Neural cell (in vitro differentiated cells): ENCODE measurements around the gene PCDHAC1.

Experiments
- CTCF ChIP-seq: fragments of 450-650 bp; IDR thresholded peaks from 2 replicates; pipeline ENCODE4 v1.5.1; 2014; ENCODE audit warnings: antibody characterized with exemption, mild to moderate bottlenecking, moderate library complexity; ENCODE audit not compliant: poor library complexity, severe bottlenecking
- EP300 ChIP-seq: fragments of 450-650 bp; conservative IDR thresholded peaks from 2 replicates; pipeline ENCODE4 v1.6.1; 2014; ENCODE audit warnings: antibody characterized with exemption, mild to moderate bottlenecking, moderate library complexity; ENCODE audit not compliant: poor library complexity, severe bottlenecking
- EZH2 ChIP-seq: fragments of 200-600, 300-800 bp; shearing (Covaris generic), sonication (generic); IDR thresholded peaks from 2 replicates; pipeline ENCODE4 v1.6.1; 2014; ENCODE audit warnings: antibody characterized with exemption, low read length, borderline replicate concordance, mild to moderate bottlenecking; ENCODE audit not compliant: insufficient read depth, poor library complexity, severe bottlenecking
- MXI1 ChIP-seq: fragments of 450-650 bp; conservative IDR thresholded peaks from 2 replicates; pipeline ENCODE4 v1.6.1; 2014; ENCODE audit warnings: antibody characterized with exemption, mild to moderate bottlenecking; ENCODE audit not compliant: poor library complexity, severe bottlenecking
- POLR2AphosphoS5 ChIP-seq: IDR thresholded peaks from 2 replicates; pipeline ENCODE4 v1.6.1; 2012

DNA sequence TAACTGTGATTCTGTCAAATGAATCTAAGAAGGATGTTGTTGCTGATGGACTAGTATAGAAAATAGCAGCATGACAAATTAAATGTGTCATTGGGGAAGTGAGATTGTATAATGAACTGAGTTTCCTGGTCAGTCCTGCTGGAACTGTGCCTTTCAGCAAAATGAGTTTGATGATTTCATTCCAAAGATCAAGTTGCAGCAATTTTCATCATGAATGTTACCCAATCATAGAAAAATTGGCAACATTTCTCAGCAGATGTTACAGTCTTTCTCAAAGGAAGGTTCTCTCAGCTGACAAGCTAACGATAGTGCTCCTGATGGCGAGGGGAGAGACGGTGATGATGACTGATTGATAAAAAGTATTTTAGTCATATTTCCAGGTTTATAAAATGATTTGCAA is 50.9 kb downstream of the PCDHAC1 start:
- no peak for TF ChIP-seq CTCF
- no peak for TF ChIP-seq POLR2AphosphoS5
- TF ChIP-seq EZH2 = no peak
- peak; percentile 56 for TF ChIP-seq EP300
- no peak for TF ChIP-seq MXI1
